GM15510 (cell line): ENCODE results near the gene SLC25A21.

Experiments used
- POLR2A ChIP-seq: IDR thresholded peaks from 3 replicates; pipeline ENCODE4 v1.6.1; 2011; ENCODE audit warnings: borderline replicate concordance; ENCODE audit not compliant: insufficient read length; ENCODE audit errors: extremely low read depth

Gene SLC25A21

GRCh38 chr14:37036669-37037341 is 135.6 kb downstream of the SLC25A21 start:
- TF ChIP-seq POLR2A: no peak

- no peak for TF ChIP-seq POLR2A
Measured at GRCh38 chr14:37035401-37035800, 137.0 kb downstream of the SLC25A21 start.

GRCh38 chr14:37034410-37035285 is 137.8 kb downstream of the SLC25A21 start:
- TF ChIP-seq POLR2A: no peak

- TF ChIP-seq POLR2A: no peak
Measured at GRCh38 chr14:37032863-37033262, 139.5 kb downstream of the SLC25A21 start.

GRCh38 chr14:37027188-37027824 is 145.1 kb downstream of the SLC25A21 start:
- TF ChIP-seq POLR2A: no peak

- no peak for TF ChIP-seq POLR2A
Measured at GRCh38 chr14:37023875-37024565, 148.4 kb downstream of the SLC25A21 start.

GRCh38 chr14:37021390-37021789 is 151.0 kb downstream of the SLC25A21 start:
- no peak for TF ChIP-seq POLR2A

DNA sequence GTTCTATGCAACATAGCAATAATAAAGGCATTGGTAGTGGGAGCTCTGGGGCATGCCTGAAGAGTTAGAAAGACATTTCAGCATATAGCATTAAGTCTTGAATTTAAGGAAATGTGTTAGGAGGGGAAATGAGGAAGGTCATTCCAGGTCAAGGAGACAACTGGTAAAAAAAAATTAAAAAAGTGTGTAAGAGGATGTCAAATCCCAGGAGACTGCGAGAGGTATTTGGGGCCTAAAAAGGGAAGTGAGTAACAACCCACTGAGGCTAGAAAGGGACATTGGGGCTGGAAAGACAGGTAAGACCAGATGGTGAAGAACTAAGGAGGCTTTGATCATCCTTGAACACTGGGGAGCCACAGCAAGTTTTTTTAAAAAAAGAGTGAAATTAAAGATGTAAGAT is 152.9 kb downstream of the SLC25A21 start:
- no peak for TF ChIP-seq POLR2A

DNA sequence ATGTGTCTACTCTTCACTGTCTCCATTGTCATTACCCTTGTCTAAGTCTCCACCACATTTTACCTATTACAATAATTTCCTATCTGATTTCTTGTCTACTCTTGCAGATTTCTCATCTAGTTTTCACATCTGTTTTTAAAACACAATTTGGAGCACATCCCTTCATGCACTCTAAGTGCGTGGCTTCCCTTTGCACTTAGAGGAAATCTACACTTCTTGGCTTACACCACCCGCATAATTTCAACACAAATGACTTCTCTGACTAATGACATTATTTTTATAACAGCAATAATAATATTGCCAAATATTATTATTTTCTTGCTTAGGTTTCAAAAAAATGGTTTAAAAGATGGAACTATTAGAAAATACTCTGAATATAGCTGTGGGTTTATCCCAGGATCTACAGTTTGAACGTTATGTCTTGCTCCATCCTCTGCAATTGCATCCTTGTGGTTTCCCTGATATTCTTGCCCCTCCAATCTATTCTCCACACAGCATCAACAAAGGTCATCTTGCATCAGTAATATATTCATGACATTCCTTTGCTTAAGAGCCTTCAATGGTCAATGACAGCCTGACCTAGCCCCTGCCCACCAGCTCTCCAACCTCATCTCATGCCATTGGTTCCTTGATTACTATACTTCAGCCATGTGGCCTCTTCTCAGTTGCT is 153.7 kb downstream of the SLC25A21 start:
- TF ChIP-seq POLR2A: no peak

DNA sequence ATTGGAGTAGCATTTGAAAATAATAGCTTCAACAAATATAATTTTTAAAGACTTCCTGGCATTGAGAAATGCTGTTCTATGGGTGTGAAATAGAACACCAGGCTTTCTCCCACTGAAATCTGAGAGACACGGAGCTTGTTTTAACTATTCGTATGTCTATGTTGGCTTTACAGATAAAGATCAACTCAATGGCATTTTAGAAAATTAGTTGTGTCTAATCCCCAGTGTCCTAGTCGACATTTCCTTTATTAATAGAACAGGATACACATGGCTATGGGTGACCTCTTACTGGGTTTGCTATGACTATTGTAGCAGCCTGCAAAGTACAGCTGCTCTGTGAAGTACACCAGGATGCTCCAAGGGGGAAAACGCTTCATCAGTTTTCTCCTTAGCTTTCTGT is 159.3 kb downstream of the SLC25A21 start:
- TF ChIP-seq POLR2A: no peak

GRCh38 chr14:36998686-36999085 is 173.7 kb downstream of the SLC25A21 start:
- TF ChIP-seq POLR2A: no peak

GRCh38 chr14:36997843-36998242 is 174.6 kb downstream of the SLC25A21 start:
- TF ChIP-seq POLR2A: no peak

- TF ChIP-seq POLR2A: no peak
Measured at GRCh38 chr14:36996857-36997590, 175.4 kb downstream of the SLC25A21 start.
